NCI-H1105 (cell line): ENCODE measurements around the gene SPTBN5.

Source experiments
- DNase-seq: peaks from one replicate; lab custom pipeline; 2025; lab: John Stamatoyannopoulos, UW

SPTBN5 gene

DNA sequence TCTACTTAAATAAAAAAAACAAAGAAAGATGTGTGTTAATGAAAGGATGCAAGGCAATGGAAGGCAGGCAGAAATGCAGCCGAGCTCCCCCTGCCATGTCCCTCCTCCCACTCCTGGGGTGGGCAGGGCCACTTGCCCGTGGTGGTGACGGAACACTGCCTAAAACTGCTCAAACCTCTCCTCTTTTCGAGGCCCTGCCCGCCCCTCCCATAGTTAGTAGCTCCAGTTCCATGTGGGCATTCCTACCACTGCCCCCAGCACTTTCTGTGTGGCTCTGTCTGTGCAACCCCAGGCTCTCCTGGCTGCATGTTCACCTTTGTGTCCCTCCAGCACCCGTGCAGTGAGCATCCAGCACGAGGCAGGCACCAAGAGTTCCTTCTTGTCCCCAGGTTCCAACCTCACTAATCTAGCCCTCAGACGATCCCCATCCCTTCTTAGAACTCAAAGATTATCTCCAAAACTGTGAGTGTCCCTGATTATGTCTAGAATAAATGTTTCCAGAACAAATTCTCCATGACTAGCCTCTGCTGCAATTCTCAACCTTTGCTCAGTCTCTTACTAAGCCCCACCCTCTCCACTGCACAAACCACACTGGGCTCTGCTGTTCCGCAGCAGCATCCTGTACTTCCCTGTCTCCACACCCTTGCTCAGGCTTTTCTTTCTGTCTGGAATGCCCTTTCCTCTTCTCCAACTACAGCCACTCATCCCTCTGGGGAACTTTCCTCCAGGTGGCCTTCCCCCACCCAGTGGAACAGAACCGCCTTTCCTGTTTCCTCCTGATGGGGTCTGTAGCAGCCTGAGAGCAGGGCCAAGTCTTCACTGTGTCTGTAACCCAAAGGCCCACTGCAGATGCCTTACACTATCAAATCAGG is 32.6 kb upstream of the SPTBN5 start:
- DNase-seq: no peak

DNA sequence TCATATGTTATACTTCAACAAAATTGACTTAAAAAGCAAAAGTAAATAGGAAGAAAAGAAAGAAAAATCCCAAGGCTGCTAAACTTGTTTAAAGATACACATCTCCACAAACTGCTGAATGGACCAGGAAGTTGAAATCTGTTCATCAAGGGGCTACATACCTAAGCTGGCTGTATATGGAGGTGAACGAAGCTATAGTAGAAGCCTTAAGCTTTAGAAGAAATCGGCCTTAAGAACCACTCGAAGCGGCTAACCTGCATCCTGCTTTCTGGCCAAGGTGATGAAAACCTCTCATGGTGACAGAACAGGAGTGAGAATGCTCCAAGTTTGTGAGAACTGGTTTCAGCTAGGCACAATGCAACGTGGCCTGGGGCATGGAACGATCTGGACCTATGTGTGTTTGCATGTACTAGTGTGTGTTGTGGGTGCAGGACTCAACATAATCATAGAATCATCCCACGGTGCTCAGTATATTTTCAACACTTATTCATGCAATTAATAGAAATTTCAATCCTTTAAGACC is 31.3 kb upstream of the SPTBN5 start:
- DNase-seq: no peak

DNA sequence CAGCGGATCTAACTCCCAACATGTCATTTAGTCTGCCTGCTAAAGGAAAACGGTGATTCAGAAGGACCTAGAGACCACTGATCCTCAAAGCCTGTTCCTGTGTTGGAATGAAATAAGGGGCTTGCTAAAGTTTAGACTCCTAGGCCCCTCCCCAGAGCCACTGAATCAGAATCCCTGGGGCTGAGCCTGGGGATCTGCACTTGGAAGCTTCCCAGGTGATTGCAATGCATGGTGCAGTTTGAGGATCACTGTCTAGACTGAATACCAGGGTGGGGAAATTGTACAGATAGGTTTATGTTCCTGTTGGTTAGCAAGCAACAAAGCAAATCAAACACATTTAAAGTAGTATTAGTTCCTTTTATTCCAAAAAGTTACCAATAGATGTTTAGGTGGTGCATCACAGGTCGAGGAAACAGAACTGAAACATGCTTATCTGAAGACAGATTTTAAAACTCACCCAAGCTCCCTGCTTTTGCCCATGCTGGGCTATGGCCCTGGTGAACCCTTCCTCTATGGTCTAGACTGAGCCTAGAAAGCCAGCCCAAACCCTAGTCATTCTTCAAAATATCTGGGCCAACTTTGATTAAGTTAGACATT is 29.6 kb upstream of the SPTBN5 start:
- DNase-seq: no peak

DNA sequence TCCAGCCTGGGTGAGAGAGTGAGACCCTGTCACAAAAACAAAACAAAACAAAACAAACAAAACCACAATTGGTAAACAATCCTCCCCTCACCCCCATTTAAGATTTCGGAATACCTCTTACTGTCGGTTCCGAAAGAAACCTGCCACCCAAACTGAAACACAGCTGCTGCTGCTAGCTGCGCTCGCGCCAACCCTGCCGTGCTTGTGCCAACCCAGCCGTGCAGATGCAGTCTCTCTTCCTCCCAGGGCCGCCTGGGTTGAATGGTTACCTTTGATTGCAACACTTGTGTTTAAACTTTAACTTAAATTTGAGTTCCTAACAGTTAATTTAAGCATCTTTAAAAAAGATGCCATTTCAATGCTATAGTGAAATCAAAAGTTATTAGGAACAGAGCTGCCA is 28.5 kb upstream of the SPTBN5 start:
- no peak for DNase-seq

DNA sequence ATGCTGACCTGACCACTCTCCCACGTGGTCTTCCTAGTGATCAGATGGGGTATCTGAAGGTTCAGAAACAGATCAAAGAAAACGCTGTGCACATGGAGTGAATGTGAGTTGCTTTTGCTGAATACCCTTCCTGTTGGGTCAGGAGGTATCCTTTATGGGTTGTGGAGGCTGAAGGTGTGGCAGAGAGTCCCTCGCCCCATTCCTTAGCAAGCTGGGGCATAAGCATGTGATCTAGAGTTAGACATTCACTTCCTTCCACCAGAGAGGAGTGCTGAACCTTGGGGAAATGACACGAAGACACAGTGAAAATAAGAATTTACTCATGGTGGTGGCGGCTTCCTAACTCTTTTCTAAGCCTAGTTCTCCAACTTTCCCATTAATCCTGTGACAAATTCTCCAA is 27.8 kb upstream of the SPTBN5 start:
- no peak for DNase-seq

DNA sequence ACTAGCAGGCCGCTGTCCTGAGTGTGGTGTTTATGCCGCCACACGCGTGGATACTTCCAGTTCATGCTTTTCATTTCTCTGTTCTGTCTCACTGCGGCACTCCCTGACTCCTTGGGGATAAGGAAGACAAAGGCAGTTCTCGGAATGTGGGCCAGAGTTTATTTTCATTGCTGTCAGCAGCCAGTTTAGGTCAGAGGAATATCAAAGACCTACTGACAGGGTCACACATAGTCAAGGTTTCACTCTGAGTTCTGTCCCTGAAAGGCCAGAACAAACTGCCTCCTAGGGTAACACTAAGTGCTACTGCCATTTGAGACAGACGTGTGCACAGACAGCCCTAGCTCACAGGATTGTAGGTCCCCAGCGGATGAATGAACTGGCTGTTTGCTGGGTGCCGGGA is 27.3 kb upstream of the SPTBN5 start:
- no peak for DNase-seq

DNA sequence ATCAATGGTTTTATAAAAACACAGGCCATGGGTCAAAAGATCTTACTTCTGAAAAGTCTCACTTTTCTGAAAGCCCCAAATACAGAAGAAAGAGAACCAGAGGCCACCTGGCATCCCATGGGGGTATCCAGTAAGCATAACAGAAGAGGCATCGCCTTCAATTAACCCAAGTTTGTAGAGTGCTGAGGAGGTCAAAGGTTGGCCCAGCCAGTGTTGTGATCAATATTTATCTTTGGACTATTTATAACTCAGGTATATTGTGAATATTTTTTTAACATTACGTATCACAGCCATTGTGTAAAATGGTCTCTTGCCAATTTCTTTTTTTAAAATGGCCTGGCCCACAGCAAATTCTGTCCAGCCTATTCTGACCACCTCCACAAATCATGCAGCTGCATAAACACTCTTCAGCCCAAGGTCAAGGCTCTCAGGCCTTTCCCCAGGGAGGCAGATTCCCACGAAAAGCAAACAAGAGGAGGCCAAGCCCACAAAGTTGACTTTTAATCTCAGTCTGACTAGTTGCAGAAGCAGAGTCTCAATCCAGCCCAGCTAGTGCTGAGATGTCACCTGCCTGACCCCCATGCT is 26.2 kb upstream of the SPTBN5 start:
- DNase-seq: no peak

DNA sequence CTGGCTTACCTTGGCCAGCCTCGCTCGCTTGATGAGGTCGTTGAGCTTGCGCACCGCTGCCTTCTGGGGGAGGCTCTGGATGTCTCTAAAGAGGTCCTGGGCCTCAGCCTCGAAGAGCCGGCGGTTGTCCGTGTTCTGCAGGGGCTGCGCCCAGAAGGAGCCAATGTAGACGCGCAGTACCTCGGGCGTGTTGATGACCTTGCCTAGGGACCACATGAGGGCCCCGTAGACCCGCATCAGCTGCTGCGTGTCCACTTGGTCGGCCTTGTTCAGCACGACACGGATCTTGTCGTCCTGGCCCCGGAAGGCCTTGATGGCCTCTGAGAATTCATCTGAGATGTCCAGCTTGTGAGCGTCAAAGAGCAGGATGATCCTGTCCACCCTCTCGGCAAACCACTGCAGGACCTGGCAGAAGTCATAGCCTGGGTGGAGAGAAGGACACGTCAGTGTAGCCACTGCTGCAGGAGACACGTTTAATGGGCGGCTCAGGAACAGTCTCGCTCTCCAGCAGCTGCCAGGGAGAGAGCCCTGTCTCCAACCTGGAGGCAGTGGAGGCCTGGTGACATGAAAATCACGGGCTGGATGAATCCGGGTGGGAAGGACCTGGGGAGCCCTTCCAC is 25.5 kb upstream of the SPTBN5 start:
- DNase-seq: no peak

DNA sequence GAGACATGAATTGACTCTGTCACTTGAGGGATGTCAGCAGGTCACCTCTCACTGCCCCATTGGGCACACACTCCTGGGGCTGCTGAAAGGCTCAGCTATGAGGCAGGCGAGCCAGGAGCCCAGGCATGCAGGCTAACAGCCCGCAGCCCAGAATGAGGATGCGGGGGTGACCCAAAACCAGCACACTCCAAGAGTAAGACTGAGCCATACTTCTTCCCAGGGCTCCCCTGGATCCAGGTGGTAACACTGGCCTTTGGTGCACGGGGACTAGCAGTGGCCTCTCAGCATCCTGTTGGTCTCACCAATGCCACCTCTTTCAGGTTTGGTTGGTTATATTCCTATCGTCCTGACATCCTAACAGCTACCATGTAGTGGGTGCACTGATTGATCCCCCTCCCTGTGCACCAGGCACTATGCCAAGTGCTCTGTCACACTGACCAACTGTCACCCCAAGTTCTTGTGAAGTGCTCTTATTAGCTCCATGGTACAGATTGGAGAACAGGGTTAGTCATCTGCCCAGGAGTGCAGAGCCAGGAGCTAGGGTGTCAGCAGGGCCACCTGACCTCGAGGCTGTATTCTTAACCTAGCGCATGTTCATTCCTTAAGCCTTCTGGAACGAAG is 24.8 kb upstream of the SPTBN5 start:
- DNase-seq: no peak

DNA sequence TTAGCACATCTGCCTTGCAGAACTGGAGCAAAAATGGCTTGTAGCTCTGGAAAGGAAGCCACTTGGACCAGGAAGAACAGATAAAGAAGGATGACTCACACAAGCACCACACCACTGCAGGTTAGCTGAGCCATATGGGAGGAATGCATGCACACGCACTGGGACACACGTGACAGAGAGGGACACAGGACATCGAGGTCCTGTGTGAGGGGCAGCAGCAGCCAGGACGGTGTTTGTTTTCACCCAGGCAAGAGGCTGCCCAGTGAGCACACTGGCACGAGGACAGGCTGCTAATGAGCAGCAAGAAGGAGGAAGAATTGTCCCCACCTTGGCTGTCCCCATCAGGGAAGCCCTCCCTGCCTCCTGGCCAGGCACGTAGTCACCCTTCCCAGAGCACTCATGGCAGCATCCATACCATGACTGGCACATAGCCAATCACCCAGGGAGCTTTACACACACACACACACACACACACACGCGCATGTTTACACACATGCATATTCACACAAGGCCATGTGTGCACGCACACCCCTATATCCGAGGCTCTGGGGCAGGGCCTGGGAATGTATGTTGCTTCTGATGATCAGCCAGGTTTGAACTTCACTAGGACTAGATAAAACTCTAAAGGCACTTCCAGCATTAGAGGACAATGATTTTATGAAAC is 24.0 kb upstream of the SPTBN5 start:
- no peak for DNase-seq

DNA sequence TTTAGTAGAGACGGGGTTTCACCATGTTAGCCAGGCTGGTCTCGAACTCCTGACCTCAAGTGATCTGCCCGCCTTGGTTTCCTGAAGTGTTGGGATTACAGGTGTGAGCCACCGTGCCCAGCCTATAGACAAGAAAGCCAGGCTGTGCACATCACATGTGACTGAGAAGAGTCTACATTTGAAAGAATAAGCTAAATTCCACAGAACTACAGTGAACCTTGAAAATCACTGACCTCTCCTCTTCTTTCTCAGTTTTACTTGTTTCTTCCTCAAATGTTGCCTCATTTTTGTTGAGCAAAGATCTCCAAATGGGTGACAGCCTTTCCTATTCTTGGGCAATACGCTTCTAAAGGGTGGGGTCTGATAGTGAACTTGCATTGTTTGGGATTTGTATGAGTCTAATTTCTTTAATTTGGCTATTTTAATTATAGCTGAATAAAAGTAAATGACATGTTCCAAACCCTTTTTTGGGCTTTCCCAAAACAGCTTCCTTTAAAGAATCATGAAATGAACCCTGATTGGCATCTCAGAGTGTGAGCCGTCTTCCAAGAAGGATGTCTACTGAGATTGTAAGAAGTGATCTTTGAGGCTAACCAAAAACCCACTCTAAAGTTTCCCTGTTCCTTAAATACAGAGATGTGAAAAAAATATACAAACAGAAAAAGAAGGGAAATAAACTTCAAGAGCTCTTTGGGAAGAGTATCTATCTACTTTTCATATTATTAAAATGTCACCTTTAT is 21.6 kb upstream of the SPTBN5 start:
- no peak for DNase-seq

DNA sequence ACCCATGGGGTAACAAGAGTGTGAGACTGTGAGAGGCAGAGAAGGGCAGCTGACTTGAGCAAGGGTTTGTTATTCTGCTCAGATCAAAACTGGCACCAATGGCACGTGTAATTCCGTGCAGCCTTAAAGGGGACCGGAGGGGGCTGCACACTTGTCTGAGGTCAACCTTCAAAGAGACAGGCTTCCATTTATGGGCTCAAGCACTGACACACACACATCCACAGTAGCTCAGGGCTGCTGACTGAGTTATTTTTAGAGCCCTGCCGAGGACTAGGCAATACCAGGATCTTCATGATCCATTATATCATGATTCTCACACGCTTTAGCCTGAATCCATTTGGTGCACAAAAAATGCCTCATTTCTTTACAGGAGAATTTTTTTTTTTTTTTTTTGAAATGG is 20.6 kb upstream of the SPTBN5 start:
- no peak for DNase-seq

DNA sequence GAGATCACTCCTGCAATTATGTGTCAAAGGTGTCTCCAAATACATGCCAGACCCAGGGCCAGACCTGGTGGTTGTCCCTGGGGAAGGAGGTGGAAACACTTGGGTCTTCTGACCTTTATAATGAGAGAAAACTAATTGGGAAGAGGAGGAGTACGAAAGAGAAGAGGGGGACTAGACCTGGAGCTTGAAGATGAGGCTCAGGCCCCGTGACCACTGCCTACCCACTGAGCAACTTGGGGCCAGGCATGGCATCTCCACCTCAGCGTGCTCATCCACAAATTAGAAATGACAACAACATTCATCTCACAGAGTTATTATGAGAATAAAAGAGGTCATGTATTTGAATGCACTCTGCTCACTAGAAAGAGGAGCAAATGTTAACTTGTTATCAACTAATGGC is 19.4 kb upstream of the SPTBN5 start:
- no peak for DNase-seq

DNA sequence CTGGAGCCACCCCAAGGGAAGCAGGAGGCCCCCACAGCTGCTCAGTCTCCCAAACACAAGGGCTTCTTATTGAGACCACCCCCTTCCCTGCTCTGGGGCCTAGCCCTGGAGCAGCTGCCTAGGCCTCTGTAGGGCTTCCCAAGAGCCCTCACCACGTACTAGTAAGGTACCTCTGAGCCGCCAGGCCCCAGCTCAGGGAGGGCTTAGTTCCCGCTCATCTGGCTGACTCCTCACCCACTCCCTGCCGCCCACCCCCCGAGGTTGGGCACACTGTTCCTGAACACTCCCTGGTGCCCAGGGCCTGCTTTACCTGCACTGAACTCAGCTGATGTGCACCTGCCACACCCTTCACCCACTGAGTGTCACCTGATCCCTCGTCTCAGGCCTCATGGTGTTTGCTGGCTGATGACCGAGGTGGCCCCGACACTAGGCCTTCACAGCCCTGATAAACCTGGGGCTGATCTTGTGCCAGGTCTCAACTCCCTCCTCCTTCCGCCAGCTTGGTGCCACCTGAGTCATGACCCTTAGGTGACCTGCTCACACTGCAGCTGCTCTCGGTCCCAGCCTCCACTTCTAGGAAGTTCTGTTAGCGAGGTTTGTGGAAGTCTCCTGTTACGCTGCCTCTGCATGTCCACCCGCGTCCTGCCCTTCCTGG is 18.0 kb upstream of the SPTBN5 start:
- no peak for DNase-seq

DNA sequence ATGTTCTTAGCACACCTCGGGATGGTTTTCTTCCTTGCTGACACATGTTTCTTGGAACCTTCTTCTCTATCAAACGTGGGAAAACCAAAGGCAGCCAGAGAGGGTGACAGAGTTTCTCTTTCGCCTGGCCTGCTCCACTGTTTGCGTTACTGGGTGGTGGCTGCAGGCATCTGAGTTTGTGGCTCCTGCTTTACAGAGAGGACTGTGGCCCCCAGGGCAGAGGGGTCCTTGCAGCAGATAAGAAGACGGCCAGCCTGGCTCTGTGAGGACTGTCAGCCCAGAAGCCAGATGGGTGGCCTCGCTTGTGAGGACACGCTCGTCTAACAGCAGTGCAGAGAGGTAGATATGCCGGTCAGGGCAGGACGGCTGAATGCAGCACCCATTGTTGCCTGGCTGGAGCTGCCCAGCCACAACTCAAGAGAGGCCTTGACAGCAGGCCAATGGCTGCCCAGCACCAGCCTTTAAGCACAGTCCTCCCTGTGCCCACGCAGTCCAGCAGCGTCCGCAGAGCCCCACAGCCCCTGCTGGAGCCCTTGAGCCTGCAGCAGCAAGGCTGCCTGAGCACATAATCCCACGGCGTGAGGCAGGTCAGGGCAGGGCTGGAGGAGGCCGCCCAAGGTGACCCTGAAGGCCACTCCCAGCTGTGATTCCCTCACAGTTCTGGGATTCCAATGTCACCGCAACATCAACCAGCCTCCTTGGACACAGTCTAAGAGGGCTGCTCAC is 15.0 kb upstream of the SPTBN5 start:
- DNase-seq: no peak

DNA sequence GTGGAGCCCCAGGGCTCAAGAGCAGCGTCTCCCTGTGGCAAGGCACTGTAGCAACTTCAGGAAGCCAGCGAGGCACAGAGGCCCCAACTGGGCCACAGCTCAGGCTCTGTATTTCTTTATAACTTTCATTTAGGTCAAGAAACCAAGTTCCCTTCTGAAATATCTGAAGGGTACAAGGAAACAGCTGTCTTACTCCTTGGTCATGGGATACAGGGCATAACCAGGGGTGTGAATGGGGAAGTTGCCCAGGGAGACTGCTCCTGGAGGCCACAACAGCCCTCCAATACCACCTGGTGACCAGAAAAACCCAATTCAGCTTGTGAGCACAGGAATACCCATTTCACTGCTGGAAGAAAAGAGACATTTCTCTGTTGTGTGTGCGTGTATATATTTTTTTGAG is 13.3 kb upstream of the SPTBN5 start:
- no peak for DNase-seq

DNA sequence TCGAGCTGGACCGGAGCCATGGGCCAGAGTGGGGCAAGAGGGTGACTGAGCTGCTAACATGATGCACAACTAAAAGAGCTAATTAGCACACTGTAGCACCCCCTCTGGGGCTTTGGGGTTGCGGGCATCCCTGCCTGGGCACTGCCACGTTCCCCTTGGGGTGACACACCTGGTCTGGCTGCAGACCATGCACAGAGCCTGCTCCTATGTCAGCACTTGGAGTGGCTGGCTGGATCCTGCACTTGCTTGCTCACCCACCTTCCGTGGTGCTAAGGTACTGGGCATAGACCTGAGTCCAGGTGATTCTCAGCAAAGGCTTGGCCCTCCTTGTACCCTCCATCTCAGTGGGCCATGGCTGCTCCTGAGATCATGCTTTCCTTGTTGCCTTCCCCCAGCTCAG is 12.8 kb upstream of the SPTBN5 start:
- no peak for DNase-seq

DNA sequence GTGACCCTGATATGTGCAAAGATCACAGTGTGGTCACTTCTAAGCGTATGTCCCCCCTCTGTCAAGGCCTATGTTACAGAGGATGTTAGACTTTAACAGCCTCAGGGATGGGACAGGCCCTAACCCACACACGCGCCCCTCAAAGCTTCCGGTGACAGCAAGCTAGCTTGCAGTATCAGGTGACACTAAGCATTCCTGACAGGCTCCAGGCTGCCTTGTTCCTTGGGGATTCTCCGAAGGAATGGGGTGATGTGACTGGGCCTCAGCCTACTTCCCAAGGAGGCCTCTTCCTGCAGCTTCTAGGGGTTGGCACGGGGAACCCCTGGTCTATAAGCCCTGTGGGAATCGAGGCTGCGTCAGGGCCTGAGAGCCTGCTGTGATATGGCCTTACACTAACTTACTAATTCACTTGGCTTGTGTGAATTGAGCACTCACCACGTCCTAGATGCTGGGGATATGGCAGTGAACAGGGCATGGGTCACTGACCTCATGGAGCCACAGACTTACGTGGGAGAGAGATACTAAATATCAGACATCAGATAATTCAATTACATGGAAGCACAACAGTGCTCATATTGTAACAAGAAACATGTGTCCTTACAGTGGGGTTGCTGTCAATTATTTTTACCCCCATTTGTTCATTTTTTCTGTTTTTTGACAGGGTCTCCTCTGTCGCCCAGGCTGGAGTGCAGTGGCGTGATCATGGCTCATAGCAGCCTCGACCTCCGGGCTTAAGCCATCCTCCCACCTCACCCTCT is 11.4 kb upstream of the SPTBN5 start:
- DNase-seq: no peak

DNA sequence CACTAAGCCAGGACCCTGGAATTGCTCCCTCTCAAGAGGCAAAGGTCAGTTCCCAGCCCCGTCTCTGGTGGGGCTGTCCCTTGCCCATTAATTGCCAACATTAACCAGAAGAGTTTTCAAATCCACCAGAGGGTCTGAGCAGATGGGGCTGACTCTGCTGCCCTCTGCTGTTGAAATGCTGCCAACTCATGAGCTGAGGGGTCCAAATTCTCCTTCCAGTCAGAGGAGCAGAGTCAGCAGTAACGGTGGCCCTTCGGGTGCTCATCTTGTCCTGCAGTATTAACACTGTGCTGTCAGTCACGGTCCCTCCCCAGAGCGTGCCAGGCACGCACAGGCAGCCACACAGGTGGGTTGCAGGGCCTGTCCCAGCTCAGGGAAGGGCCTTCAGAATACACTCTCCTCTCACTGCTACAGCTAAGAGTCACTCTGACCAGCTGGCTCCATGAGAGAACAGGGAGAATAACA is 10.7 kb upstream of the SPTBN5 start:
- peak; percentile 45 for DNase-seq
